Sigmoid colon (tissue), 7 donors: ENCODE results near the gene PTPA. TPM values are rescaled to one million over a fixed set of nuclear protein-coding genes. Genes with fewer than 3 reads are reported as not detected.

ENCODE experiments used
- DNase-seq: peaks from one replicate; pipeline ENCODE4 v3.0.0-alpha.2; 2019
- H3K27ac ChIP-seq, 4 donors: fragments of 200-600 bp; sonication (generic); one replicate each; pipeline ENCODE4 v1.5.1; 2016 to 2019; ENCODE audit warnings: mild to moderate bottlenecking in 1 of 4
- H3K27me3 ChIP-seq, 3 donors: fragments of 200-600 bp; sonication (generic); one replicate each; pipeline ENCODE4 v1.5.1; 2019; ENCODE audit warnings: mild to moderate bottlenecking in 1 of 3
- H3K36me3 ChIP-seq, 4 donors: fragments of 200-600 bp; sonication (generic); one replicate each; pipeline ENCODE4 v1.5.1; 2016 to 2019
- H3K4me1 ChIP-seq, 4 donors: fragments of 200-600 bp; sonication (generic); one replicate each; pipeline ENCODE4 v1.5.1; 2017 to 2019
- H3K4me3 ChIP-seq, 4 donors: fragments of 200-600 bp; sonication (generic); one replicate each; pipeline ENCODE4 v1.5.1; 2017 to 2019; ENCODE audit warnings: mild to moderate bottlenecking in 2 of 4, moderate library complexity in 1 of 4
- H3K9me3 ChIP-seq, 4 donors: fragments of 200-600 bp in 3 of 4; sonication (generic) in 3 of 4; one replicate each; pipeline versions ENCODE4 v1.5.1 to v1.6.1; 2013 to 2019
- CTCF ChIP-seq, 4 experiments: fragments of 450-650 bp in 3 of 4; fragments of 200-600 bp in 1 of 4; IDR thresholded peaks; one replicate each; pipeline ENCODE4 v1.5.1; 2016 to 2019; ENCODE audit warnings: antibody characterized with exemption in 4 of 4, mild to moderate bottlenecking in 3 of 4, moderate library complexity in 2 of 4
- EP300 ChIP-seq, 4 donors: sonication (generic); formaldehyde crosslinking; IDR thresholded peaks; one replicate each; pipeline ENCODE4 v1.6.1; 2017; ENCODE audit warnings: antibody characterized with exemption in 4 of 4
- POLR2A ChIP-seq, 2 donors: fragments of 450-650 bp; IDR thresholded peaks; one replicate each; pipeline ENCODE4 v1.6.1; 2016; ENCODE audit warnings: antibody characterized with exemption in 2 of 2, mild to moderate bottlenecking in 2 of 2, moderate library complexity in 2 of 2
- POLR2AphosphoS5 ChIP-seq, 4 donors: sonication (generic); formaldehyde crosslinking; IDR thresholded peaks; one replicate each; pipeline ENCODE4 v1.6.1; 2017; ENCODE audit warnings: antibody characterized with exemption in 4 of 4
- WGBS, 2 donors: extraction: QIAGEN DNeasy Blood & Tissue Kit; methylation state at CpG; one replicate each; pipeline ENCODE4 v1.1.7; 2013; 5-methylcytosine and 5-hydroxymethylcytosine counted together
- intact Hi-C: fragments of 100-400 bp; cut with DNase I; formaldehyde crosslinking; loops from one replicate; pipeline ENCODE4 v1.15.1; 2023
- polyA plus RNA-seq, 3 donors: library from polyadenylated mRNA; stranded (reverse); fragments of 200-250 nt; gene quantifications; one replicate each; pipeline ENCODE4 v1.2.3, GENCODE V29; 2013
- total RNA-seq, 4 donors: library from RNA; depleted of rRNA; stranded (reverse); fragments of >200 nt; gene quantifications; one replicate each; pipeline ENCODE4 v1.1.0, GENCODE V29; 2016
- donor health status: healthy with polysubstance abuse.
- donor health status: Bipolar disorder and iron deficiency.
- donor health status: healthy.

The PTPA gene
- total and polyA plus RNA-seq, 7 donors = 50.2 to 141 (median 78.5) TPM

GRCh38 chr9:129133082-129133481 is 21.9 kb downstream of the PTPA start:
- 89 to 94% methylated on average over 4 of the region's 4 CpGs for WGBS, 2 donors
- Histone ChIP-seq H3K4me3 (no peak overlapping the region), H3K27me3 (no peaks in the 10 kb centered on the region), H3K4me1 (peaks cover 0 to 9% (median 5%) of the 10 kb centered on the region in 4 donors), H3K27ac (no peak overlapping the region), H3K36me3 (peaks cover 0 to 69% (median 13%) of the 10 kb centered on the region in 4 donors), H3K9me3 (no peaks in the 10 kb centered on the region)
- no peak for TF ChIP-seq POLR2A (IDR thresholded peaks at IDR 0.05)
- no peak for TF ChIP-seq POLR2AphosphoS5 (IDR thresholded peaks at IDR 0.05)
- no peak for TF ChIP-seq CTCF (IDR thresholded peaks at IDR 0.05)
- TF ChIP-seq EP300 (IDR thresholded peaks at IDR 0.05) = no peak
- no peak for DNase-seq
- intact Hi-C loops = loop anchor here (2.0 to 5.0 kb wide), 2 partner anchors 109 to 488 kb away; partner anchors contain the start of gene C9orf50

- Histone ChIP-seq H3K27me3 (no peaks in the 10 kb centered on the region), H3K4me3 (no peak overlapping the region), H3K4me1 (peaks cover 0 to 31% (median 24%) of the 10 kb centered on the region in 4 donors), H3K36me3 (peaks cover 0 to 59% (median 13%) of the 10 kb centered on the region in 4 donors), H3K9me3 (no peaks in the 10 kb centered on the region), H3K27ac (no peak overlapping the region)
- WGBS, 2 donors = 90 to 94% methylated on average over 6 of the region's 6 CpGs
- TF ChIP-seq POLR2A (IDR thresholded peaks at IDR 0.05) = no peak
- TF ChIP-seq CTCF (IDR thresholded peaks at IDR 0.05) = no peak
- TF ChIP-seq EP300 (IDR thresholded peaks at IDR 0.05) = no peak
- no peak for TF ChIP-seq POLR2AphosphoS5 (IDR thresholded peaks at IDR 0.05)
- intact Hi-C loops = no loop called here
- DNase-seq = no peak
Measured at GRCh38 chr9:129135476-129135875, 24.3 kb downstream of the PTPA start.

GRCh38 chr9:129136446-129137035 is 25.3 kb downstream of the PTPA start:
- TF ChIP-seq POLR2A (IDR thresholded peaks at IDR 0.05) (no peak), CTCF (IDR thresholded peaks at IDR 0.05) (no peak), POLR2AphosphoS5 (IDR thresholded peaks at IDR 0.05) (no peak), EP300 (IDR thresholded peaks at IDR 0.05) (no peak)
- H3K27me3 ChIP-seq = no peaks in the 10 kb centered on the region
- 86 to 89% methylated on average over 16 of the region's 16 CpGs for WGBS, 2 donors
- H3K4me3 ChIP-seq = no peak overlapping the region
- H3K9me3 ChIP-seq = no peaks in the 10 kb centered on the region
- peaks cover 0 to 39% (median 32%) of the 10 kb centered on the region in 4 donors for H3K4me1 ChIP-seq
- DNase-seq = no peak
- H3K36me3 ChIP-seq = peaks cover 0 to 49% (median 13%) of the 10 kb centered on the region in 4 donors
- H3K27ac ChIP-seq = peak overlapping the region in 1 of 4 donors; percentile 100
- intact Hi-C loops = no loop called here

GRCh38 chr9:129137292-129138143 is 26.3 kb downstream of the PTPA start:
- Histone ChIP-seq H3K36me3 (peaks cover 0 to 46% (median 13%) of the 10 kb centered on the region in 4 donors), H3K4me3 (no peak overlapping the region), H3K27me3 (no peaks in the 10 kb centered on the region), H3K27ac (peak overlapping the region; percentile 97 to 100 (median 99)), H3K4me1 (peaks cover 0 to 48% (median 41%) of the 10 kb centered on the region in 4 donors), H3K9me3 (no peaks in the 10 kb centered on the region)
- DNase-seq = no peak
- TF ChIP-seq POLR2AphosphoS5 (IDR thresholded peaks at IDR 0.05) = no peak
- no peak for TF ChIP-seq CTCF (IDR thresholded peaks at IDR 0.05)
- no peak for TF ChIP-seq POLR2A (IDR thresholded peaks at IDR 0.05)
- WGBS, 2 donors = 86 to 89% methylated on average over 19 of the region's 19 CpGs
- intact Hi-C loops = loop anchor here (2.0 kb wide), 1 partner anchor 65 kb away; no protein-coding TSS in a partner anchor
